ENCODE data around the gene GRIK2.

Gene GRIK2

DNA sequence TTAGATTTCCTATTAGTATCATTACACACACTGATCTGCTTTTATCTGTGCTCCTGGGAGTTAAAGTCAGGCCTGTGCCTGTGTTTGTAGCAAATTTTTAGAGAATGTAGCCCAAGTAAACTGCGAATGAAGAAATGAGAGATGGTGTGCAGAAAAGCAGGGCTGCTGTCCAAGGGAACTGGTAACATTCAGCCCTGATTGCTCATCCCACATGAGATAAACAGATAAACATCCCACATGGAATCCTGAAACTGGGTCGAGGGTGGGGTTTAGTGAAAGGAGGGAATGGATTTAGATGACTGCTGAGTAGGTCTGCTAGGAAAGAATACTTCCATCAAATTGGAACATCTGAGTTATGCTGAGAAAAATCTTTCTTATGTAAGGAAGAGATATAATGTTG lies 69.1 kb downstream of the GRIK2 start:
- no peak for DNase-seq

- DNase-seq = no peak
These were observed 72.4 kb downstream of the GRIK2 start for GRCh38 chr6:101465863-101466262.

DNA sequence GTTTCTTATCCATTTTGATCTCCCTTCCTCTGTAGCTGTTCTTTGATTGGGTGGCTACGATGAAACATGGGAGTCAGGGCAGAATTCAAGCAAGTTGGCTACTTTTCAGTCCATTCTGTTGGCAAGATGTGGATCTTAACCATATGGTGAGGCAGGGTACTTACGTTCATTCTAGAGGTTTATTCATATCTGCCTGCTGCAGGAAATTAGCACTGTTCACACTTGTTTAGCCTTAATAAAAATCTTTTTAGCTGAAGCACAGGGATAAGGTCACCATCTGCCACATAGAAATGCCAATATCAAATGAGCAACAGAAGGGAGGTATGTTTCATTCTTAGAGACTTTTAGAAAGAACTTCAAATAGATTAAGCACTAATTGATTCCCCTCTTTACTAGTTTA lies 83.9 kb downstream of the GRIK2 start:
- no peak for DNase-seq

DNA sequence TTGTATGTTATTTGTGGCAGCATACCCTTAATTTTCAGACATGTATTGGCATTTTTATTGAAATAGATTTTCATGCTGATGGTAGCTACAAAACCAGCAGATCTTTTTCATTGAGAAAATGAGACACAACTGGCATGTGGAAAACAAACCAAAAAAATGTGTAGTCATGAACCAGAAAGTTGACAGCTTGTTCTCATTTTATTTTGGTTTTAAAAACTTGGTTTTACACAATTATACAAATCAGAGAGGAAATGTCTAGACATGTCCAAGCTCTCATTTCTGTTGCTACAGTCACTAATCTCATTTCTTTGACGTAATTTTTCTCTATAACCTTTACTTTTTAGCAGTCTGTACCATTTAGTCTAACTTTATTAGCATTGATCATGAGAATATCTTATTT lies 85.4 kb downstream of the GRIK2 start:
- DNase-seq = no peak

GRCh38 chr6:101482606-101483005 lies 89.1 kb downstream of the GRIK2 start:
- no peak for DNase-seq

GRCh38 chr6:101484781-101485180 lies 91.3 kb downstream of the GRIK2 start:
- no peak for DNase-seq

DNA sequence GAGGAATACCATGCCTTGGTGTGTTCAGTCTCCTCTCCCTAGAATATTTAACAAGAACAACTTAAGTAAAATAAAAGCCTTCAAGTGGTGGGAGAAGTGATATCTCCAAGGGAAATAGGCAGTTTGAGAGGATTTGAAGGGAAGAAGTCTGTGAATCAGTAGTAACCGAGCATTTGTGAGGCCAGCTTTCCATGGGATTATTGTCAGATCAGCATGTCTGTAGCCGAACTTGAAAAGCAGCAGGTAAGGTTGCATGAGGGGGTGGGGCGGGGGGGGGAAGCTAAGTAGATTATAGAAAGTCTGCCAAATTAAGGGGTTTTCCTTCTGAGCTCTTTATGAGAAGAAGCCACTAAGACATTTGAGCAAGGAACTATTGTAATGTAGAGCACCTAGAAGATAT lies 92.6 kb downstream of the GRIK2 start:
- no peak for DNase-seq

DNA sequence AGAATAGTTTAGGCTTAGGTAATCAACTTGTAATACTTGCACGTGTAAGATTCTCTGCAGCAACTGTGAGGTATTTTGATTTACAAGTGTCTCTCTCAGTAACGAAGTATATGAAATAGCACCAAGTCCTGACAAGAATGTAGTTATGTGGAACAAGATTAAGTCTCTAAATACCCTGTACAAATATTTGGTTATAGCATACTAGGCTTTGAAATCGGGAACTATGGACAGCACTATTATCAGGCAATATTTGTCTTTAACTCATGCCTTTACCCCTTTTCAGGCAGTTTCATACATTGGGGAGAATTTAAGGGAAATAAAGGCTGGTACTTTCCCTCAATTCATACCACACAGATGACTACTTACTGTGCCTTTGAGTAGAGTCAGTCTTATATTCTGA lies 93.2 kb downstream of the GRIK2 start:
- DNase-seq = no peak

DNA sequence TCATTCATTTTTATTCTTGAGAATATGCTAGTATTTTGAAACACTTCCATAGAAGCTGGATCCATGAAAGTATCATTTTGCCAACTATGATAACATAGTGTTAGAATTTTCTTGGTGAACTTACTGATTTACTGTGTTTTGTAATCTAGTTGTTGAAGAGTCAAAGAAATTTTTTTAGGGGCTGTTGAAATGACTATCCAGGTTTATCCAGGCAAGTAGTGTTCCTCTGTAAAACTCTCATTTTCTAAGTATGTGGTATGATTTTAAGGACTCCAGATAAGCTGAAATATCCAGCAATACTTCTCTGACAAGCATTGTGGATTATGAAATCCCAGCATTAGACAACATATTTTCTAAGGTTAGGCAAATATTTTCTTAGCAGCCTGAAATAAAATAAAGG lies 95.9 kb downstream of the GRIK2 start:
- DNase-seq = no peak

DNA sequence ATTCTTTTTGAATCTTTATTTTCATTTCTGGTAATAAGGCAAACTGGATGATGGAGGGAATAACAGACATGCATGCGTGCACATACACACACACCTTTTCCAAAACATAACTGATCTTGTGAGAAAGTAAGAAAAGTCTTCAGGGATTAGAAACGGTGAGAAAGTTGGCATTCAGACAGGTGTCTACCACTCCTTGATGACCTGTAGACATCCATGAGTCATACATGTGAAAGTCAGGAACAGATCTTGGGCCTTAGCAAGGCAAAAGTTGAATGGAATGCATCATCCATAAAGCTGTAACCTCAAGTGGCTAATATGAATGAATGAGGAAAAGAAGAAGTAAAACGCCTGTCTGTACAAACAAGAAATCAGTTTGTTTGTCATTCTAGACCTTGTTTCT lies 97.3 kb downstream of the GRIK2 start:
- DNase-seq = no peak

DNA sequence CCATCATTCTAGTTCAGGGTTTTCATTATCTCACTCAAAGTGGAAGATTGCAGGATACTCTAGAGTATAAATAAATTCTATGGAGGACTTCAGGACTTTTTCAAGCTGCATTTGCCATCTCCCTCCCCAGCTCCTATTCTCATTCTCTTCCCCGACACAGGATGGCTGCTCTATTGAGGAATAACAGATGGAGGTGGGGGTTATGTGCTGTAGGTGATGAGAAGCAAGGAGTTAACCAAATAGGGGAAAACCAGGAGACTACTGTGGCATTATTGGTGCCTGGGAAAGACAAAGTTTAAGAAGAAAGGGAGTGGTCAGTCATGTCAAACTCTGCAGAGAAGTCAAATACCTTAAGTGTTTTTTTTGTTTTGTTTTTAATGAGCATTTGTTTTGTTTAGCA lies 109.3 kb downstream of the GRIK2 start:
- no peak for DNase-seq

DNA sequence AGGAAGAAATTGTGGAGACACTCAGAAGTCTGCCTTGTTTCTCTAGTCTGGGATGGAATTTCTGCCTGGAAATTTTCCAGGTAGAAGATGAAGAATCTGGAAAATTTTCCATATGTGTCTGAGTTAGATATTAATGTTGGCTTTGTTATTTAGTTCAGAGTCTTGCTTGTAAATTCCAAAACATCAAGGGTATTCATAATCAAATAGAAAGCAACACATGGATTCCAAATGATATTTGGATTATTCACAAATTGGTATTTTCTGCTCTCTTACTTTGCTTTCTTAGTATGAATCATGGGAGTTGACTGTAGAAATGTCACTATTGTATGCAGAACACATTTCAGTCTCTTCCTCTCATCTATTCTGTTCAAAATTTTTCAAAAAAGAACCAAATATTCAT lies 116.0 kb downstream of the GRIK2 start:
- no peak for DNase-seq

GRCh38 chr6:101513181-101513580 lies 119.7 kb downstream of the GRIK2 start:
- no peak for DNase-seq

- DNase-seq = no peak
These were observed 123.1 kb downstream of the GRIK2 start for GRCh38 chr6:101516578-101516977.

GRCh38 chr6:101517632-101518031 lies 124.1 kb downstream of the GRIK2 start:
- DNase-seq = no peak

- DNase-seq = no peak
These were observed 128.7 kb downstream of the GRIK2 start for GRCh38 chr6:101522254-101522653.

- DNase-seq = no peak
These were observed 134.0 kb downstream of the GRIK2 start for GRCh38 chr6:101527467-101527866.

DNA sequence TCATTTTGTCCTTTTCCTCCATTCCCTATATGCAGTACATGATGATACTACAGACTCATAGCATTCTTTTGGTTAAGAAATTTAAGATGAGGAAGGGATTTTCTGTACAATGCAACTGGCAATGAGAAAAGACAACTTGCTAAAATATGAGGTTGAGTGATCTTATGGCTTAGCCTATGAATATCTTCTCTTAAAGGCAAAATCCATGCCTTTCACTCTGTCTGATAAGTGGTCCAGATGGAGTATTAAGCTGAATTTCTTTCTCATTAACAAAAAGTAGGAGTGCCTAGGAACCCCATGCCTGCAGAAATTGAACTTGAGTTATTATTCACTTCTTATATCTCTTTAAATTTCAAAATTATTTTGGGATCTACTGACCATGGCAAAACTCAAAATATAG lies 135.3 kb downstream of the GRIK2 start:
- DNase-seq = no peak

GRCh38 chr6:101531538-101531937 lies 138.0 kb downstream of the GRIK2 start:
- DNase-seq = no peak

GRCh38 chr6:101534386-101534785 lies 140.9 kb downstream of the GRIK2 start:
- DNase-seq = no peak

DNA sequence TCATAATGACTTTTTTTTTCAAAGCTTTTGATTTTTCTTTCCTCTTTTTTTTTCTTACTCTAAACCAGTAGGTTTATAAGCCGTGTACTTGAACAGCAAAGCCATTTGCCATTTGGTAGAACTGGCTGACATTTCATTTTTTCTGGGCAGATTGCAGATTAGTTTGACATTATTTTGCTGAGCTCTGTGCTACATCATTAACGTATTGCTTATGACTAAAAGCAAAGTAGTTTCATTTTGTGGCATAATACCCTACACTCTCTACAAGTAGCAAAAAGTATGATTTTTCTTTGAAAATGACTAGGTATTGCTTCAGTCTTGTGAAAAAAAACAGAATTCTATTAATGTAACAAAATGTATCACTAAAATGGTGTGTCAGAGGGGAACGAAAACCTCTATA lies 141.3 kb downstream of the GRIK2 start:
- no peak for DNase-seq

DNA sequence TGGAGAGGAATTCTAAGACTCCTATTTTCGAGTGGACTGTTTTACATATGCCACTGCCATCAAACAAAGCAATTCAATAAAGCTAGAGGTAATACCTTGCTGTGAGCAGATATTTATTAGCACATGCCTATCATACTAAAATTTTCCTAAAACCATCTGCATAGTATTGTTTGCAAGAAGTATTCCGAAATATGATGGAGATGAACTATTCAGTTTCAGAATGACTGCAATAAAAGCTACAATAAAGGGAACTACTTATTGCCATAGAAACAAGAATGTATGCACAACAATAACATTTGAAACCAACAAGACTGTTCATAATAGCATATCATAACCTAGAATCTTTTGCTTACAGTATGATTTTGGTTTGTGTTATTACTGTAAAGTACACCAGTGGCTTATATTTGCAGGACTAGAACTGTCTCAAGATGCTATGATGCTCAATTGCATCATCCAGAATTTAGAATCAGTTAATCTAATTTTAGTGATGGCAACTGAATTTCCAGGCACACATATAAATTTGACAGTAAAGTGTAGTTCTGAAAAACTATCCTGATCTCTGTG lies 144.3 kb downstream of the GRIK2 start:
- no peak for DNase-seq

DNA sequence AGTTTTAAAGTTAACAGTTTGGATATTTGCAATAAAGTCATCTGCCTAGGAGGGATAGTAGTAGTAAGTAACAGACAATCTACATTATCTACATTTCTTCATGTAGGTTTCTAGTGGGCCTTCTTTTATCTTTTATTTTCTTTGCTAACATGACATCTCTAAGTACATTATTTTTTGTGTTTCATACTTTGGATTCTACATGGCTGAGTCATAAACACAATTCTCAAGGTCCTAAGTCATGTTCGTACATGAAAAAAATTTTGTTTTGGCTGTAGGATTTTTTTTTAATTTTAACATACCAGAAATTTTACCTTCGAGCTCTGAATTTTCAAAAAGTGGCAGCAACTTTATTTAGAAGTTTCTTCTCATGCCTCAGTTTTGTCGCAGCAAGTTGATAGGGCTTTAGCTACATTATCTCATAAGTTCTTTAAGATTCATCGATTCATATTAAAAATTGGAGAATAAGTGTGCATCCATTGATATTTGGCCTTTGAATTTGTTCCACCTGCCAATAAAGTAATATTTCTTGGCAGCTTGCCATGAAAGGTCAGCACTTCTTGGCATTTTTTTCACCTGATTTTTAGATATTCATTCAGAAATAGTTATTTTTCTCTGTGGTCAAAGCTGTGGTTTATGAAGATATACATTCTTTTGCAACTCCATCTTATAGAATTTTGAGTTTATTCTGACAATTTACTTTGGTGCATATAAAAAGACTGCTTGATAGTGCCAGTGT lies 146.2 kb downstream of the GRIK2 start:
- DNase-seq = no peak

GRCh38 chr6:101541894-101542293 lies 148.4 kb downstream of the GRIK2 start:
- DNase-seq = no peak

- no peak for DNase-seq
These were observed 150.3 kb downstream of the GRIK2 start for GRCh38 chr6:101543796-101544195.
